ENCODE results near the gene SIK3. TPM values are rescaled to one million over a fixed set of nuclear protein-coding genes. Genes with fewer than 3 reads are reported as not detected.
A peak's percentile ranks its signal among the peaks of the same experiment; 100 is the strongest.

Gene SIK3
- total RNA-seq, 2 donors from 2014 or later = 26.7 to 28.0 TPM

DNA sequence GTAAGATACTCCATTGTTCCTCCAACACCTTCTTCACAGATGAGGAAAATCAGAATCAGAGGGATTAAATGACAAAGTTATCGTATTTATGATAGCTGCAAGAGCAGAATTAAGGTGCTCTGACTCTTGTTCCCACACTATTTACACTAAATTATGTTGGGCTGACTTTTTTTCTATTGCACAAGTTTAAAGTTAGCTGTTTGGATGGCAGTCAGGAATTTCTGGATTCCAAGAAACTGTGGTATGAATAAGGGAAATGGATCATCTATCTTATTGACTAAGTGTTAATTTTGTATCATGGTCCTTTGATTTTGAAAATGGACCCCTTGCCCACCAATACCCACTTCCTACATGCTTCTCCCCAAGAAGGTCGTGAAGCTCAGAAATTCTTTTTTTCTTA is 240.9 kb downstream of the SIK3 start:
- DNase-seq = no peak
- no peaks in the 10 kb centered on the region for H3K9me3 ChIP-seq
- intact Hi-C loops (cut with DNase I) = no loop called here
- no peak overlapping the region for H3K27ac ChIP-seq
- no peaks in the 10 kb centered on the region for H3K27me3 ChIP-seq
- H3K9ac ChIP-seq (ENCODE audit: low read depth in 2 of 2, low read length in 2 of 2) = no peak overlapping the region
- peaks cover 18% of the 10 kb centered on the region for H3K4me1 ChIP-seq
- no peak overlapping the region for H3K4me3 ChIP-seq
- TF ChIP-seq, protein P1, sequence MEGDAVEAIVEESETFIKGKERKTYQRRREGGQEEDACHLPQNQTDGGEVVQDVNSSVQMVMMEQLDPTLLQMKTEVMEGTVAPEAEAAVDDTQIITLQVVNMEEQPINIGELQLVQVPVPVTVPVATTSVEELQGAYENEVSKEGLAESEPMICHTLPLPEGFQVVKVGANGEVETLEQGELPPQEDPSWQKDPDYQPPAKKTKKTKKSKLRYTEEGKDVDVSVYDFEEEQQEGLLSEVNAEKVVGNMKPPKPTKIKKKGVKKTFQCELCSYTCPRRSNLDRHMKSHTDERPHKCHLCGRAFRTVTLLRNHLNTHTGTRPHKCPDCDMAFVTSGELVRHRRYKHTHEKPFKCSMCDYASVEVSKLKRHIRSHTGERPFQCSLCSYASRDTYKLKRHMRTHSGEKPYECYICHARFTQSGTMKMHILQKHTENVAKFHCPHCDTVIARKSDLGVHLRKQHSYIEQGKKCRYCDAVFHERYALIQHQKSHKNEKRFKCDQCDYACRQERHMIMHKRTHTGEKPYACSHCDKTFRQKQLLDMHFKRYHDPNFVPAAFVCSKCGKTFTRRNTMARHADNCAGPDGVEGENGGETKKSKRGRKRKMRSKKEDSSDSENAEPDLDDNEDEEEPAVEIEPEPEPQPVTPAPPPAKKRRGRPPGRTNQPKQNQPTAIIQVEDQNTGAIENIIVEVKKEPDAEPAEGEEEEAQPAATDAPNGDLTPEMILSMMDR (IDR thresholded peaks at IDR 0.05) = no peak
- peaks cover 7% of the 10 kb centered on the region for H3K36me3 ChIP-seq

DNA sequence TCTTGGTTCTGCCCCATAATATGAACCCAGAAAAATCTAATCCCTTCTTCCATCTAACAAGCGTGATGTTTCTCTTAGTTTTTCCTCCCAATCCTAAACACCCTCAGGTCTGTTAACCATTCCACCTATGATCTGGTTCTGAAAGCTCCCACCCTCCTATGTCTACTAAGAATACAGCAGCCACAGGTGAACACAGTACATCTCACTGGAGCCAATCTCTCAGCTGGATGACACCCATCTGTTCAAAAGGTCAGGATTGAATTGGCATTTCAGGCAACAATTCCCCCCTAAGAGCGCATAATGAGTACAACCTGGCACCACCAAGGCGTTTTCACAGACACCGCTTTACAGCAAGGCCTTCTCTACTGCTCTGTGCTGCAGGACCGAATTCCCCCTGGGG is 241.8 kb downstream of the SIK3 start:
- Histone ChIP-seq H3K9ac (ENCODE audit: low read depth in 2 of 2, low read length in 2 of 2) (no peak overlapping the region), H3K27ac (no peak overlapping the region), H3K27me3 (no peaks in the 10 kb centered on the region), H3K36me3 (peaks cover 7% of the 10 kb centered on the region), H3K4me3 (no peak overlapping the region), H3K9me3 (no peaks in the 10 kb centered on the region), H3K4me1 (peaks cover 23% of the 10 kb centered on the region)
- TF ChIP-seq, protein P1 (IDR thresholded peaks at IDR 0.05) = no peak
- DNase-seq = no peak
- intact Hi-C loops (cut with DNase I) = no loop called here

DNA sequence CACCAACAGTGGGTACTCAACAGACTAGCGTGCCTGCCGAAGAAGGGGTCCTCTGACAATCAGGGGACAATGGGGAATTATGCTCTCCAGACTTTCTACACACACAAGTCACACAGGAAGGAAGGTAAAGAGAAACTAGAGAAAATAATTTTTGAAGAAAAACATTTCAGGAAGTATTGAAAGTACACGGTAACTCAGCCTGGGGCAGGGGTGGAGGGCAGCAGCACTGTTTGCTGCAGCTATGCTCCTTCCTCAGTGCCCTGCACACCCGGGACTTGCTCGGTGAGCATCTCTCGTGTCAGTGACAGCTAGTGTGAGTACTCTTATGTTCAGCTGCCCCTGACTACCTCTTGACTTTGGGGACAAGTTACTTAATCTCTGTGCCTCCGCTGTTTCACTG is 242.8 kb downstream of the SIK3 start:
- no peak overlapping the region for H3K4me3 ChIP-seq
- H3K9ac ChIP-seq (ENCODE audit: low read depth in 2 of 2, low read length in 2 of 2) = no peak overlapping the region
- H3K27me3 ChIP-seq = no peaks in the 10 kb centered on the region
- intact Hi-C loops (cut with DNase I) = no loop called here
- H3K4me1 ChIP-seq = peaks cover 23% of the 10 kb centered on the region
- H3K27ac ChIP-seq = no peak overlapping the region
- no peaks in the 10 kb centered on the region for H3K9me3 ChIP-seq
- peaks cover 7% of the 10 kb centered on the region for H3K36me3 ChIP-seq
- TF ChIP-seq, protein P1 (IDR thresholded peaks at IDR 0.05) = no peak
- DNase-seq = no peak

DNA sequence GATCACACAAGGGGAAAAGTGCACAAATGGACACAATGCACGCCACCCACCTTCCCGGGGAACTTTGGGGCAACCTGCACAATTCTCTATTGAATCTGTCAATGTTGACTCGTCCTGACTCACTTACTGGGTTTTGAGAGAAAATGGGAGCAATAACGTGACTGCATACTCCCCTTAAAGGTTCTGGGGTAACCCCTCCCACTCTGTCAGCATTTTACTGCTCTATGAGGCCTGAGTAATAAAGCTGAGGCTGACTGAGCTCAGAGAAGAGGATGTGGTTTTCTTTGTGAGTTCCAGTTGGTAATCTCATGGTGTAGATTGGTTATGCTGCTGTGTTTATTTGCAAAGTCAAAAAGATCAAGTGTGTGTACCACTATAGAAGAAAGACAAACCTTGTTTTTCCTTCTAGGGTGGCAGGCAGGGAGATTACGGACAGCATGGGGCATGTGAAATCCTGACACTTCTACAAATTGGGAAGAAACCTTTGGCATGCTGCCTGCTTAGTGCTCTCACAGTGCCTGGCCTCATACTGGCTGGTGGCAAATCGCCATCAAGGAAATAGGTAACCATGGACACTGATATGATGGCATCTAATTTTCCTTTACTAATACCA is 244.7 kb downstream of the SIK3 start:
- TF ChIP-seq, protein P1 (IDR thresholded peaks at IDR 0.05) = no peak
- H3K9ac ChIP-seq (ENCODE audit: low read depth in 2 of 2, low read length in 2 of 2) = peak overlapping the region in 1 of 2 donors; percentile 72

DNA sequence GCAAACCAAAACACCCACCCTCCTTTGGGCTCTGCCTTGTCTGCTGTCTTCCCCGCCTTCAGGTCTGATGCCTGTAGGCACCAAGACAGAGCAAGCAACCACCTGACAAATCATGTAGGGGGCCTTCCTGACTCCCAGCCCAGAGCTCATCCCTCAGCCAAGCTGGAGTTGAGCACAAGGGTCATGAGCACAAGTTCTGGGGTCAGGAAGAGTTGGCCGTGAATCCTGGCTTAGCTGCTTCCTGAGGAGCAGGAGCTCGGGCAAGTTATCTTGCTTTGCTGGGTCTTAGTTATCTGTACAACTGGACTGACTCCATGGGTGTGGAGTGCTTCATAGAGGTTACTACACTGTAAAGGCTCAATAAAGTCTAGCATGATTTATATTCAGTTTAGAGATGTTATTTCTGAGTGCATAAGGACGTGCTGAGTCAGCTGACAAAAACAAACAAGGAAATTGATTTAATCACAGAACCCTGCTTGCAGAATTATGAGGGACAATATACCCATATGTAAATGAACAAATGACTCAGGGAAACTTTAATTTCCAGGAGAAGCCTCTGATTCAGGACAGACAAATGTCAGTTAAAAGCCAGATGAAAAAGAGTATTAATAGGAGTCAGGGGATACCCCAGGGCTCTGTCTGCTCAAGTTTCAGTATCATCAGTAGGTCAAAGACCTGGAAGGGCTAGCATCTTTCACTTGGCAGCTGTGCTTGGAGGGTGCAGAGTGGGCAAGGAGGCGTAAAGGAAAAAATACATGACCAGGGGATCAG is 245.8 kb downstream of the SIK3 start:
- Histone ChIP-seq H3K4me1 (peaks cover 23% of the 10 kb centered on the region), H3K27me3 (no peaks in the 10 kb centered on the region), H3K9me3 (no peaks in the 10 kb centered on the region), H3K9ac (ENCODE audit: low read depth in 2 of 2, low read length in 2 of 2) (peak overlapping the region in 1 of 2 donors; percentile 72), H3K27ac (peak overlapping the region; percentile 76), H3K4me3 (no peak overlapping the region), H3K36me3 (no peaks in the 10 kb centered on the region)
- intact Hi-C loops (cut with DNase I) = no loop called here
- TF ChIP-seq, protein P1 (IDR thresholded peaks at IDR 0.05) = no peak
- DNase-seq = peak; percentile 54

More for the DNA sequence above, 244.7 kb downstream of the SIK3 start:
- no peaks in the 10 kb centered on the region for H3K27me3 ChIP-seq
- peaks cover 4% of the 10 kb centered on the region for H3K36me3 ChIP-seq
- intact Hi-C loops (cut with DNase I) = no loop called here
- H3K9me3 ChIP-seq = no peaks in the 10 kb centered on the region
- H3K4me3 ChIP-seq = no peak overlapping the region
- peak overlapping the region; percentile 76 for H3K27ac ChIP-seq
- peaks cover 23% of the 10 kb centered on the region for H3K4me1 ChIP-seq
- peak; percentile 66 for DNase-seq
